NCI-H1092 (cell line): ENCODE data around the gene PRR19.

Experiments
- DNase-seq: peaks from one replicate; lab custom pipeline; 2025; lab: John Stamatoyannopoulos, UW

PRR19 gene

DNA sequence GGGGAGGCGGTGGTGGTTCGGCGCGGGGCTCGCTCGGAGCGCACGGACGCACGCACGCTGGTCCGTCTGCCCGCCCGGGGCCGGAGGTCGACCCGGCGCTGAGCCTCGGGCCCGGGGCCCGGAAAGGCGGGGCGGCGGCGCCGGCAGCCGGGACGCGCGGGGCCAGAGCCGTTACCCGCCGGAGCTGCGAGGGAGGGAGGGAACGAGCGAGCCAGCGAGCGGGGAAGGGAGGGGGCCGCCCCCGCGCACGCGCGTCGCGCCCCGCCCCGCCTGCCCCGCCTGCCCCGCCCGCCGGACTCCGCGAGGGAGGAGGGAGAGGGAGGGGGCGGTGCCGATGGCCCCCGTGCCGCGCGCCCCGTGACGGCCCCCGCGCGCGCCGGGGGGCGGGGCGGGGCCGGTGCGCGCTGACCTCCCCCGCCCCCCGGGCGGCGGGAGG, 17.8 kb upstream of the PRR19 start:
- DNase-seq: peak; percentile 55

DNA sequence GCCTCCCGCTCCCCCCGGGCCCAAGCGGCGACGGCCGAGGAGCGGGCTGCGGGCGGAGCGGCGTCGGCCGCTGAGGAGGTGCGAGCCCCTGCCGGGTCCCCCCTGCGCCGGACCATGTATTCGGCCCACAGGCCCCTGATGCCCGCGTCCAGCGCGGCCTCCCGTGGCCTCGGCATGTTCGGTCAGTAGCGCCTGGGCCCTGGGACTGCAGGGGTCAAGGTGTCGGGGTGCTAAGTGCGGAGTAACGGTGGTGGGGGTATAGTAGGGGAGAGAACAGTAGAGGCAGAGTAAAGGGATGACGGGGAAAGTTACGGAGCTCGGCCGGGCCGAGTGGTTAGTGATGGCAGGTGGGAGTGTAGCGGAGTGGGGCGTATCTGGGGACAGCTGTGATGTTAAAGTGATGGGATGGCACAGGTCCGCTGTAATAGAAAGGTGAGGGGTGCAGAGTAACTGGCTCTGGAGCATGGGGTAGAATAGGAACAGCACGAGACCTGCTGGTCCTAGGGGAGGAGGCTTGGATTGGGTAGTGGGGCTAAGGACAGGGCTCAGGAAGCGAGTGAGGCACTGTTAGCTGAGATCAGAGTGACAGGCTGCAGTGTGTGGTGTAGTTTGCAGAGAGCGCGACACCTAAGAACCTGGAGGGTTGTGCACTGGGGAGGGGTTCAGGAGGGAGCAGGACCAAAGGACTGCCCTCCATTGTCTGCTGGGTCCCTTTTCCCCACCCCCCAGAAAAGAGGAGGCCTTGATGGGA, 17.2 kb upstream of the PRR19 start:
- DNase-seq: no peak

DNA sequence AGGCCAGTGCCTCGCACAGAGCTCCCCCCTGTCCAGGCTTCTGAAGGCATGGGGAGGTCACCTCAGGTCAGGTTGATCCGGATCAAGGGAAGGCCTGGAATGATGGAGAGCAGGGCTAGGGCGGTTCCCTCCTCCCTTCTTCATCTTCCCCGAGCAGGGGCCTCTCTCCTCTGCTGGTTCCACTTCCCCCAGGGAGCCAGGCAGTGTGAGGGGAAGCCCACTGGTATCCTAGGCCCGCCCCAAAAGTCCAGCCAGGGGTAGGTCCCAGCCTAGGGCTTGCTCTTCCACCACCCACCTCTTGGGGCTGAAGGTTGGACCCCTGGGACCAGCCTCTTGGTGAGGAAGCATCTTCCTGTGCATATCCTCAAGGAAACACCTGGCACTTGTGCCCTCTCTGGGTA, 16.4 kb upstream of the PRR19 start:
- DNase-seq: no peak

DNA sequence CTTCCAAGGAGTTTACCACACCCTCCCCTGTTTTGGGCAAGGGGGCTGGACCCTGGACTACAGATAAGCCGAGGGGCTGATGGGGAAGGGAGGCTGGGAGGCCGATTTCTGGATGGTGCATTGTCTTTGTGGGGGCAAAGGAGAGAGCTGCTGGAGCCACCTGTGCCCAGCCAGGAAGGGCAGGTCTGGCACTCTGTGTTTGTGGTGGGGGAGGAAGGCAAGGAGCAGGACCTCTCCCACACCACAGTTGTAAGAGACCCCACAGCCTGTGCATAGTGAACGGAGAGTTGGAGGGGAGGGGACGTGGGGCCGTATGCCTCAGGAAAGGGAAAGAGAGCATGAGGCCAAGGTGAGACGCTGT, 16.0 kb upstream of the PRR19 start:
- no peak for DNase-seq

DNA sequence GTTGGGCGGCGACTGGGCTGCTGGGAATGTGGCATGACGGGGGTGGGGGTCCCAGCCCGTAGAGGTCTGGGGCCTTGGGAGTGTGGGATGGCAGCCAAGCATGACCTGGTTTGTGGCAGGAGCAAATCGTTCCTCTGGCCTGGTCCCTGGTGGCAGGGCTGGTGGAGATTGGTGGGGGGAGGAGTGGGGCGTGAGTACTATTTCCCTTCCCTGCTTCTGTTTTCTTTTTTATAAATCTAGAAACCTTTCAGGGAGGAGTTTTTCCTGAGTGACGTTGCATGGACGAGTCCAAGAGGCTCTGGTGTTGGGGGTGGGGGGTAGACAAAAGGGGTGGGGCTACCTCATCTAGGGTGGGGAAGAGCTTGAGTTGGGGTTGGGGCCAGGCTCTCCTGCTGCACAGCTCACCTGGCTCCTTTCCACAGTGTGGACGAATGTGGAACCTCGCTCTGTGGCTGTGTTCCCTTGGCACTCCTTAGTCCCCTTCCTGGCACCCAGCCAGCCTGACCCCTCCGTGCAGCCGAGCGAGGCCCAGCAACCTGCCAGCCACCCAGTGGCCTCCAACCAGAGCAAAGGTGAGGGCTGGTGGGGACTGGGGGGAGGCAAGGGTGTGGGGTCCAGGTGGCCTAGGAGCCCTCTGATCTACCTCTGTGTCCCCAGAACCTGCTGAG, 15.4 kb upstream of the PRR19 start:
- no peak for DNase-seq

DNA sequence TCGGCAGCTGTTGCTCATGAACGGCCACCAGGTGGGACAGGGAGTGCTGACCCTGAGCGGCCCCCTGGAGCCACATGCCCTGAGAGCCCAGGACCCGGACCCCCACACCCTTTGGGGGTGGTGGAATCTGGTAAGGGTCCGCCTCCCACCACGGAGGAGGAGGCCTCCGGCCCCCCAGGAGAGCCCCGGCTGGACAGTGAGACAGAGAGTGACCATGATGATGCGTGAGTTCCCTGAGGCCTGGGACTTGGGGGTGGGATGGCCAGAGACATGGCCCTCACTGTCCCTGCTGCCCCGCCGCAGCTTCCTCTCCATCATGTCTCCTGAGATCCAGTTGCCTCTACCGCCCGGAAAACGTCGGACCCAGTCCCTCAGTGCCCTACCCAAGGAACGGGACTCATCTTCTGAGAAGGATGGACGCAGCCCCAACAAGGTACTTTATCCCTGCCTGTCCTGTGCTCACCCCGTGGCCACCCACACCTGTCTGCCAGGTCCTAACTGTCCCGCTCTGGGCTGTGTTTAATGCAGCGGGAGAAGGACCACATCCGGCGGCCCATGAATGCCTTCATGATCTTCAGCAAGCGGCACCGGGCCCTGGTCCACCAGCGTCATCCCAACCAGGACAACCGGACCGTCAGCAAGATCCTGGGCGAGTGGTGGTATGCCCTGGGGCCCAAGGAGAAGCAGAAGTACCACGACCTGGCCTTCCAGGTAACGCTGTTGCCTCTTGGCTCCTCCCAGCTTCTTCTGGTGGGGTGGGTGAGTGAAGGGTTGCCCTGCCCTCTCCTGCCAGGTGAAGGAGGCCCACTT, 14.7 kb upstream of the PRR19 start:
- DNase-seq: no peak

DNA sequence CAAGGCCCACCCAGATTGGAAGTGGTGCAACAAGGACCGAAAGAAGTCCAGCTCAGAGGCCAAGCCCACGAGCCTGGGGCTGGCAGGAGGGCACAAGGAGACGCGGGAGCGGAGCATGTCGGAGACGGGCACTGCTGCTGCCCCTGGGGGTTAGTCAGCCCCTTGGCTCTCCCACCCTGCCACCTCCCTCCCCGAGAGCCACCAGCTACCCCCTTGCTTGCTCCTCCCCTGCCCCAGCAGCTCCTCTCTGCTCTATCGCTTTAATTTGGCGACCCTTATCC, 14.2 kb upstream of the PRR19 start:
- no peak for DNase-seq

DNA sequence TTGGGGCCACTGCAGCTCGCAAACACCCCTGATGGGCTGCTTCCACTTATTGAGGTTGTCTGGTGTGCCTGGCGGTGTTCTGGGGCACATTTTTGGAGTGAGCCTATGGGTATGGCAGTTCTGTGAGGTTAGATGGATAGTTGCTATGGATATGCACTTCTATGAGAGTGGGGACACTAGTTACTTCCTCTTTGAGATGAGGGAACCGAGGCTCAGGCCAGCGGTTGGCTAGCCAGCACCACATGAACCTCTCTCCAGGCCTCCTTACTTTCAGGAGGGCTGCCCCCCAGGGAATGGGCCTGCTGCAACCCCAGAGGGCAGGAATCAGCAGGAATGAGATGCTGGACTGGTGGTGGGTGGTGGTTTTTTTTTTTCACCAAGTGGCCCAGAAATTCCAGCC, 13.5 kb upstream of the PRR19 start:
- DNase-seq: no peak

DNA sequence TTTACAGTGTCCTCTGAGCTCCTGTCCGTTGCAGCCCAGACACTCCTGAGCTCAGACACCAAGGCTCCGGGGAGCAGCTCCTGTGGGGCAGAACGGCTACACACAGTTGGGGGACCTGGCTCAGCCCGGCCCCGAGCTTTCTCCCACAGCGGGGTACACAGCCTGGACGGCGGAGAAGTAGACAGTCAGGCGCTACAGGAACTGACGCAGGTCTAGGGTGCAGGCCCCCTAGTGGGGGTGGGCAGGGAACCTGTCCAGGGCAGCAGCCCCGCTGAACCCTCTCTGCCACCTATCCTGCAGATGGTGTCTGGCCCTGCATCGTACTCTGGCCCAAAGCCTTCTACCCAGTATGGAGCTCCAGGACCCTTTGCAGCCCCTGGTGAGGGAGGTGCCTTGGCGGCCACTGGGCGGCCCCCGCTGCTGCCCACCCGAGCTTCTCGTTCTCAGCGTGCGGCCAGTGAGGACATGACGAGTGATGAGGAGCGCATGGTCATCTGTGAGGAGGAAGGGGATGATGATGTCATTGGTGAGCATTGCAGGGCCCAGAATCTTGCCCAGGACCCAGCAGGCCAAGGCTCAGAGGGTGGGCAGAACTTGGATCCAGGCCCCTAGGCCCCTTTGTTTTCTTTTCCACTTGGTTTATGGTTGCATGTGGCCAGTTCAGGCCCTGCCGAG, 12.9 kb upstream of the PRR19 start:
- no peak for DNase-seq

DNA sequence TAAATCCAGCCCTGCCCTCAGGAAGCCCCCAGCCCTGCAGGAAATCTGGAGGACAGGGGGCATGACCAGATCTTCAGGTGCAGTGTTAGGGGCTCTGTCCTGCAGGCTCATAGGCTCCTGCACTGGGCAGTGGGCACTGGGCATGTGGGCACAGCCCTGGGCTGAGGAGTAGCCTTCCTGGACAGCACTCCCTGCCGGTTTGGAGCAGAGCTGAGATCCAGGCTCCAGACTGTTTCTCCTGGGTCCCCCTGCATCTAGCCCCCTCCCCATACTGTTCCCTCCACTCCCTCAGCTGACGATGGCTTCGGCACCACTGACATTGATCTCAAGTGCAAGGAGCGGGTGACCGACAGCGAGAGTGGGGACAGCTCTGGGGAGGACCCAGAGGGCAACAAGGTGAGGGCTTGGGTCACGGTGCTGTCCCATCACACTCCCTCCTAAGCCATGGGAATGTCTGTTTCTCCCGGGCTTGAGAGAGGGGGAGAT, 12.3 kb upstream of the PRR19 start:
- no peak for DNase-seq

DNA sequence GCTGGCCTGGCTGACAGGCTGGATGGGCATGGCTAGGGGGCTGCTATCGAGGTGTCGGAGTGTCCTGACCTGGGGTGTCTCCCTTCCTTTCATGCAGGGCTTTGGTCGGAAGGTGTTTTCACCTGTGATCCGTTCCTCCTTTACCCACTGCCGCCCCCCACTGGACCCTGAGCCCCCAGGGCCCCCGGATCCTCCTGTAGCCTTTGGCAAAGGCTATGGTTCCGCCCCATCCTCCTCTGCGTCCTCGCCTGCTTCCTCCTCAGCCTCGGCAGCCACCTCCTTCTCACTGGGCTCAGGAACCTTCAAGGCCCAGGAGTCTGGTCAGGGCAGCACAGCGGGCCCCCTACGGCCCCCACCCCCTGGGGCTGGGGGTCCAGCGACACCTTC, 11.8 kb upstream of the PRR19 start:
- no peak for DNase-seq

DNA sequence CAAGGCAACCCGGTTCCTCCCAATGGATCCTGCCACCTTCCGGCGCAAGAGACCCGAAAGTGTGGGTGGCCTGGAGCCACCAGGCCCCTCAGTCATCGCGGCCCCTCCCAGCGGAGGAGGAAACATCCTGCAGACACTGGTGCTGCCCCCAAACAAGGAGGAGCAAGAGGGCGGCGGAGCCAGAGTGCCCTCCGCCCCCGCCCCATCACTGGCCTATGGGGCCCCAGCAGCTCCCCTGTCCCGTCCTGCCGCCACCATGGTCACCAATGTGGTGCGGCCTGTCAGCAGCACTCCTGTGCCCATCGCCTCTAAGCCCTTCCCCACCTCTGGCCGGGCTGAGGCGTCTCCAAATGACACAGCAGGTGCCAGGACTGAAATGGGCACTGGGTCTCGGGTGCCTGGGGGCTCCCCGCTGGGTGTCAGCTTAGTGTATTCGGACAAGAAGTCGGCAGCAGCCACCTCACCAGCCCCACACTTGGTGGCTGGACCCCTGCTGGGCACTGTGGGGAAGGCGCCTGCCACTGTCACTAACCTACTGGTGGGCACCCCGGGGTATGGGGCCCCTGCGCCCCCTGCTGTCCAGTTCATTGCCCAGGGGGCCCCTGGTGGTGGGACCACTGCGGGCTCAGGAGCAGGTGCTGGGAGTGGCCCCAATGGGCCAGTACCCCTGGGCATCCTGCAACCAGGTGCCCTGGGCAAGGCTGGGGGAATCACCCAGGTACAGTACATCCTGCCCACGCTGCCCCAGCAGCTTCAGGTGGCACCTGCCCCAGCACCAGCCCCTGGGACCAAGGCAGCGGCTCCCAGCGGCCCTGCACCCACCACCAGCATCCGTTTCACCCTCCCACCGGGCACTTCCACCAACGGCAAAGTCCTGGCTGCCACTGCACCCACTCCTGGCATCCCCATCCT, 11.2 kb upstream of the PRR19 start:
- DNase-seq: no peak

DNA sequence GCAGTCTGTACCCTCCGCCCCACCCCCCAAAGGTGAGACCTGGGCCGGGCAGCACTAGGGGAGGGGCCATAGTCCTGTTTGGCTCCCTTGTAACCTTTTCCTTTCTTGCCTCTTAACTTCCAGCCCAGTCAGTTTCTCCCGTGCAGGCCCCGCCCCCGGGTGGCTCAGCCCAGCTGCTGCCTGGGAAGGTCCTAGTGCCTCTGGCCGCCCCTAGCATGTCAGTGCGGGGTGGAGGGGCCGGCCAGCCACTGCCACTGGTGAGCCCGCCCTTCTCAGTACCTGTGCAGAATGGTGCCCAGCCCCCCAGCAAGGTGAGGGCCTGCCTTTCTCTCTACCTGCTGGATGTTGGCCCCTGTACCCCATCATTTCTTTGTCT, 10.5 kb upstream of the PRR19 start:
- no peak for DNase-seq

DNA sequence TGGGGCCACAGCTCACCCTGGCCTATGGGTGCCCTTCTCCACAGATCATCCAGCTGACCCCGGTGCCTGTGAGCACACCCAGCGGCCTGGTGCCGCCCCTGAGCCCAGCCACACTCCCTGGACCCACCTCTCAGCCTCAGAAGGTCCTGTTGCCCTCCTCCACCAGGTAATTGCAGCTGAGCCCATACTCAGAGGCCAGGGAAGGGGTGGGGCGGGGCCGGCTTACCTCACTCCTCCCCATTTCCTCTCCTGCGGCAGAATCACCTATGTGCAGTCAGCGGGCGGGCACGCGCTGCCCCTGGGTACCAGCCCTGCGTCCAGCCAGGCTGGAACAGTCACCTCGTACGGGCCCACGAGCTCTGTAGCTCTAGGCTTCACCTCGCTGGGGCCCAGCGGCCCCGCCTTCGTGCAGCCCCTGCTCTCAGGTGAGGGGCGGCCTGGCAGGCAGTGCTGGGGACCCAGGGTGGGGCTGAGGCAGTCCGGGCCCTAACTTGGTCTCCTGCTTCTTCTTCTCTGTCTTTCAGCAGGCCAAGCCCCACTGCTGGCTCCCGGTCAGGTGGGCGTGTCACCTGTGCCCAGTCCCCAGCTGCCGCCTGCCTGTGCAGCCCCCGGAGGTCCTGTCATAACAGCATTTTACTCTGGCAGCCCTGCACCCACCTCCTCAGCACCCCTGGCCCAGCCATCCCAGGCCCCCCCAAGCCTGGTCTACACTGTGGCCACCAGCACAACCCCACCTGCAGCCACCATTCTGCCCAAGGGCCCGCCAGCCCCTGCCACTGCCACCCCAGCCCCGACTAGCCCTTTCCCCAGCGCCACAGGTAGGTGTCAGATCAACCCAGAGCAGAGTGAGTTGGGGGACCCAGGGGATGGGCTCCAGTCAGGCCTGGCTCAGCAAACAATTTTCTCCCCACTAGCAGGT, 9.6 kb upstream of the PRR19 start:
- no peak for DNase-seq

DNA sequence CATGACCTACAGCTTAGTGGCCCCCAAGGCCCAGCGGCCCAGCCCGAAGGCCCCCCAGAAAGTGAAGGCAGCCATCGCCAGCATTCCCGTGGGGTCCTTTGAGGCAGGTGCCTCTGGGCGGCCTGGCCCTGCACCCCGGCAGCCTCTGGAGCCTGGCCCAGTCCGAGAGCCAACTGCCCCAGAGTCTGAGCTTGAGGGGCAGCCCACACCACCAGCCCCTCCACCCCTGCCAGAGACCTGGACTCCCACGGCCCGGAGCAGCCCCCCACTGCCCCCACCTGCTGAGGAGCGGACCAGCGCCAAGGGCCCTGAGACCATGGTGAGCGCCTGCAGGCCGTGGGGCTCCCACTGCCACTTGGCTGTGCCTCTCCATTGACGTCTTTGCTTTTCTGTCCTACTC, 9.0 kb upstream of the PRR19 start:
- no peak for DNase-seq

DNA sequence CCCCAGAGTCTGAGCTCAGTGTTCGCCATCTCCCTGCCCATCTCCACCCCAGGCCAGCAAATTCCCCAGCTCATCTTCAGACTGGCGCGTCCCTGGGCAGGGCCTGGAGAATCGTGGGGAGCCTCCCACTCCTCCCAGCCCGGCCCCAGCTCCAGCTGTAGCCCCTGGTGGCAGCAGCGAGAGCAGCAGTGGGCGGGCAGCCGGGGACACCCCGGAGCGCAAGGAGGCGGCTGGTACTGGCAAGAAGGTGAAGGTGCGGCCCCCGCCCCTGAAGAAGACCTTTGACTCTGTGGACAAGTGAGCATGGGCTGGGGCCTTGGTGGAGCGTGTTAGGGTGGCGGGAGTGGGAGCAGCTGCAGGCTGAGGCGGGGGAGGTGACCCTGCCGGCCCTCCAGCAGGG, 8.4 kb upstream of the PRR19 start:
- DNase-seq: no peak

DNA sequence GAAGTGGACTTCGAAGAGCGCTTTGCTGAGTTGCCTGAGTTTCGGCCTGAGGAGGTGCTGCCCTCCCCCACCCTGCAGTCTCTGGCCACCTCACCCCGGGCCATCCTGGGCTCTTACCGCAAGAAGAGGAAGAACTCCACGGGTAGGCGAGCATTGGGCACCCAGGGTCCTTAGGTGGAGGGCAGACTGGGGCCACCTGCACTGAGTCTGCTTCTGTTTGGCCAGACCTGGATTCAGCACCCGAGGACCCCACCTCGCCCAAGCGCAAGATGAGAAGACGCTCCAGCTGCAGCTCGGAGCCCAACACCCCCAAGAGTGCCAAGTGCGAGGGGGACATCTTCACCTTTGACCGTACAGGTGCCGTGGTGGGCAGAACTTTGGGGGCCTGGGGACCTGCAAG, 8.0 kb upstream of the PRR19 start:
- no peak for DNase-seq

DNA sequence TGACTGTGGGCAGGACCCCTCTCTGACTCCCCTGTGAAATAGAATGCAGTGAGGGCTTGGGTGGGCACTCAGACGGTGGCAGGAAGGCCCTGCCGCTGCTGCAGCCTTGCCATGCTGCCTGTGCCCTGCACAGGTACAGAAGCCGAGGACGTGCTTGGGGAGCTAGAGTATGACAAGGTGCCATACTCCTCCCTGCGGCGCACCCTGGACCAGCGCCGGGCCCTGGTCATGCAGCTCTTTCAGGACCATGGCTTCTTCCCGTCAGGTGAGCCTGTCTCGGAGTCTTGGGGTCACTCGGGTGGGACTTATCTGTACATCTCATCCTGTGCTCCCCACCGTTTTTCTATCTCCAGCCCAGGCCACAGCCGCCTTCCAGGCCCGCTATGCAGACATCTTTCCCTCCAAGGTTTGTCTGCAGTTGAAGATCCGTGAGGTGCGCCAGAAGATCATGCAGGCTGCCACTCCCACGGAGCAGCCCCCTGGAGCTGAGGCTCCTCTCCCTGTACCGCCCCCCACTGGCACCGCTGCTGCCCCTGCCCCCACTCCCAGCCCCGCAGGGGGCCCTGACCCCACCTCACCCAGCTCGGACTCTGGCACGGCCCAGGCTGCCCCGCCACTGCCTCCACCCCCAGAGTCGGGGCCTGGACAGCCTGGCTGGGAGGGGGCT, 7.3 kb upstream of the PRR19 start:
- no peak for DNase-seq

DNA sequence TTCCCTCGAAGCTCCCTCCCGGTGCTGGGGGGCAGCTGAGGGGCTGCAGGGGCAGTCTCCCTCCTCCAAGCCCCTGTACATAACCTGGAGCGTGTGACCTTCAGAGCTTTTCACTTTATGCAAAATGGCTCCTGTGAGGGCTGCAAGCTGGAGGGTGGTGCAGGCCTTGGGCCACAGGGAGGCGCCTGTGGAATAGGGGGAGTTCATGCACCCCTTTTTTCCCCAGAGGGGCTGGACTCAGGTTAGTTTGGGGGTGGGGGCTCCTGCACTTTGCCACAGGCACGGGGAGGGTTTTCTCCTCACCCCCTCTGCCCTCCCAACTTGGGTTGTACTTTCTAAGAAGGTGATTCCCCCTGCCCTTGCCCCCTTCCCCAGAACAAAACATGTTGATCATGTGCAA, 6.6 kb upstream of the PRR19 start:
- no peak for DNase-seq
